HG02943 (cell line): ENCODE results near the gene OR6C65.

Experiments
- ATAC-seq: cut with Tn5 transposase; IDR thresholded peaks from one replicate; pipeline ENCODE4 v1.9.1; 2021; ENCODE audit warnings: mild to moderate bottlenecking, low read depth, moderate library complexity; ENCODE audit not compliant: unreplicated experiment

The OR6C65 gene

DNA sequence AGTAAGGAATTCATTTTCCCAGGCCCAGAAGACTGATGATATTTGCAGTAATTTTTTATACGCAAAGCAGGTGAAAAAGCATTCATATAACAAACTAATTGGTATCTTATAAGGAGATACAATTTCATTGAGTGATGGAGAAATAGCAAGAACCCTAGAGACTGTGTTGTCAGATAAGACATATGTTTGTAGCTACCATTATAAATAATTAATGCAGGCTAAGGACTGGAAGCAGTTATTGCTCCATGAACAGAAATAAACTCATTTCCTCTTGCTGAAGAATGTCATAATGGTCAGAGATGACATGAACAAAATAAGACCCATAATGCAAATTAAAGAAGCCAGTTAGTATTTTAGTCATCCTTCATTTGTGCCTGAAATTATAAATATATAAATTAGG lies 45.0 kb downstream of the OR6C65 start:
- ATAC-seq, result no peak

- ATAC-seq, result no peak
Measured at GRCh38 chr12:55446326-55446725, 46.0 kb downstream of the OR6C65 start.

GRCh38 chr12:55448825-55449224 lies 48.5 kb downstream of the OR6C65 start:
- ATAC-seq, result no peak
